ENCODE measurements around the gene PIAS3. TPM values are rescaled to one million over a fixed set of nuclear protein-coding genes. Genes with fewer than 3 reads are reported as not detected.
"Not testable (repeated sequence)": the region's sequence is repeated elsewhere in the genome, so short reads cannot be mapped to it uniquely, and the experiment has no call there.

Gene PIAS3
- total and polyA plus RNA-seq, 10 of the 15 experiments (the other 5 are each of a cell fraction or from before 2014, with no cell fraction given): 0.85 to 14.9 (median 10.6) TPM

DNA sequence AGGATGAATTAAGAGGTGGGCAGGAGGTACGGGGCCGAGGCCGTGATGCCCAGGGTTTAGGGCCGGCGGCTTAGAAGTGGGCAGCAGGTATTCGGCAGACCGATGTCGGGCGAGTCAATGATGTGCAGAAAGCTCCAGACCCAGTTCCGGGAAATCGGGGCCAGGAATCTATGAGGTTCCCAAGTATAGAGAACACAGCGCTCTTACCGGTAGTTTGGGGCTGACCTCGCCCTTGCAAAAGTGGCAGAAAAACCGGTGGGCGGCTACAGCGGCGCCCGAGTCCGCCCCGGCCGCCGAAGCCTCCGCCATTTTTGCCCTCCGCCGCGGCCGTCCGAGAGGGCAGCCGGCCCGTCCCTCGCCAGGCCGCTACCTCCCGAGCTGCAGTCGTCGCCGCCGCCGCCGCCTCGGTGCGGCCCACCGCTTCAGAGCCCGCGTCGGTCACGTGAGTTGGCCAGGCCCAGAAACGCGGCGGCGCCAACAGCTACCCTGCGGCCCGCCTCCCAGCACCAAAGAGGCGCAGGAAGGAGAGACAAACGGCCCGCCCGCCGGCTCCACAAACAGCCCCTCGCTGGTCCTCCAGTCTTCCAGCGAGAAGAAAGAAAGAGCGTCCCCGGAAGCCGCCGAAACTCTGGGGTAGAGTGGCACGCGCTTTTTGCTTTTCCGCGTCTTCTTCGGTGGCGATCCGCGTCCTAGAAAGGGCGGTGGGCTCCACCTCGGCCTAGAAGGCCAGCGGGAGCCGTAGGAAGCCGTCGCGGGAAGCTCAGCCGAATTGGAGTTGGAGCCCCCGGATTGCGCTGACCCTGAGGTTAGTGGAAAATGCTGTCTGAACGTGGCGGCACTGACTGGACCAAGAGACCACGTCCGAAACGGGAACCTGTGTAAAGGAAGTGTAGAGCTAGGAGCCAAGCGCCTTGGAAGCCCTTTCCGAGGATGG, 35.0 kb downstream of the PIAS3 start, which contains the start of the genes POLR3C and RNF115 (continued):
- TF ChIP-seq, protein P1, sequence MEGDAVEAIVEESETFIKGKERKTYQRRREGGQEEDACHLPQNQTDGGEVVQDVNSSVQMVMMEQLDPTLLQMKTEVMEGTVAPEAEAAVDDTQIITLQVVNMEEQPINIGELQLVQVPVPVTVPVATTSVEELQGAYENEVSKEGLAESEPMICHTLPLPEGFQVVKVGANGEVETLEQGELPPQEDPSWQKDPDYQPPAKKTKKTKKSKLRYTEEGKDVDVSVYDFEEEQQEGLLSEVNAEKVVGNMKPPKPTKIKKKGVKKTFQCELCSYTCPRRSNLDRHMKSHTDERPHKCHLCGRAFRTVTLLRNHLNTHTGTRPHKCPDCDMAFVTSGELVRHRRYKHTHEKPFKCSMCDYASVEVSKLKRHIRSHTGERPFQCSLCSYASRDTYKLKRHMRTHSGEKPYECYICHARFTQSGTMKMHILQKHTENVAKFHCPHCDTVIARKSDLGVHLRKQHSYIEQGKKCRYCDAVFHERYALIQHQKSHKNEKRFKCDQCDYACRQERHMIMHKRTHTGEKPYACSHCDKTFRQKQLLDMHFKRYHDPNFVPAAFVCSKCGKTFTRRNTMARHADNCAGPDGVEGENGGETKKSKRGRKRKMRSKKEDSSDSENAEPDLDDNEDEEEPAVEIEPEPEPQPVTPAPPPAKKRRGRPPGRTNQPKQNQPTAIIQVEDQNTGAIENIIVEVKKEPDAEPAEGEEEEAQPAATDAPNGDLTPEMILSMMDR (IDR thresholded peaks at IDR 0.05 in 2 of 3, conservative IDR thresholded peaks at IDR 0.05 in 1 of 3; ENCODE audit: control insufficient read depth in 2 of 3, extremely low read depth in 1 of 3, insufficient read depth in 1 of 3, low read depth in 3 of 3, low read length in 3 of 3): no peak
- TF ChIP-seq TAF1 (IDR thresholded peaks at IDR 0.05; ENCODE audit: borderline replicate concordance, low read depth, low read length) (peak; percentile 94), ETV6 (conservative IDR thresholded peaks at IDR 0.05 in 1 of 2, IDR thresholded peaks at IDR 0.05 in 1 of 2; ENCODE audit: borderline replicate concordance in 1 of 2, low read depth in 1 of 2) (peak in 1 of 2 experiments; percentile 42; a peak in 2 of 4 replicates), HDAC2 (IDR thresholded peaks at IDR 0.05) (no peak), FOXK2 (IDR thresholded peaks at IDR 0.05) (no peak), FOS (IDR thresholded peaks at IDR 0.05; ENCODE audit: borderline replicate concordance, extremely low read depth, insufficient read length) (no peak), NBN (IDR thresholded peaks at IDR 0.05) (peak; percentile 78), LARP7 (IDR thresholded peaks at IDR 0.05) (peak; percentile 89), CHD2 (IDR thresholded peaks at IDR 0.05; ENCODE audit: borderline replicate concordance, low read depth, low read length) (peak; percentile 65), RUNX3 (IDR thresholded peaks at IDR 0.05; ENCODE audit: low read length) (peak; percentile 61), BMI1 (IDR thresholded peaks at IDR 0.05; ENCODE audit: borderline replicate concordance) (no peak)
- TF ChIP-seq, protein P2, sequence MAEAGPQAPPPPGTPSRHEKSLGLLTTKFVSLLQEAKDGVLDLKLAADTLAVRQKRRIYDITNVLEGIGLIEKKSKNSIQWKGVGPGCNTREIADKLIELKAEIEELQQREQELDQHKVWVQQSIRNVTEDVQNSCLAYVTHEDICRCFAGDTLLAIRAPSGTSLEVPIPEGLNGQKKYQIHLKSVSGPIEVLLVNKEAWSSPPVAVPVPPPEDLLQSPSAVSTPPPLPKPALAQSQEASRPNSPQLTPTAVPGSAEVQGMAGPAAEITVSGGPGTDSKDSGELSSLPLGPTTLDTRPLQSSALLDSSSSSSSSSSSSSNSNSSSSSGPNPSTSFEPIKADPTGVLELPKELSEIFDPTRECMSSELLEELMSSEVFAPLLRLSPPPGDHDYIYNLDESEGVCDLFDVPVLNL (IDR thresholded peaks at IDR 0.05; ENCODE audit: low read depth, low read length): no peak

DNA sequence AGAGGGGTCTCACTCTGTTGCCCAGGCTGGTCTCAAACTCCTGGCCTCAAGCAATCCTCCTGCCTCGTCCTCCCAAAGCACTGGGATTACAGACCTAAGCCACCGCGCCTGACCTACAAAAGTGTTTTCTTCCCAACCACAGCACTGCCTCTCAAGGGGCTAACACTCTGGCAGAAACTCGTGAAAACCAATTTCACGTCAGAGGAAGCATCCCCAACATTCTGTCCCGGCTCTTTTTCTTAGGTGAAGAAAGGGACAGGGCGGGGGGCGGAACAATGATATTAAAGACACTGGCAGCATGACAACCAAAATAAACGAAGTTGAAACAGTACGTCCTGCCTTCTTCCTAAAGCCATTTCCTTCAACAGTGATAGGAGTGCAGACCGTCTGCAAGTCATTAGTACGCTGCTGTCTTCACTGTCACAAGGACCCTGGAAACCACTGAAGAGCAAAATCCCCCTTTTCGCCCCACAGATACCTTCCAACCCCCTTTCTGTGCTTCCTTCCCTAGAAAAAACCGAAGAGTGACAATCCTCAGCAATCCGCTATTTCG, 36.0 kb downstream of the PIAS3 start:
- no CpG with 5 or more reads among the region's 16 CpGs for WGBS (ENCODE audit: insufficient coverage, insufficient replicate concordance, low lambda C conversion rate, missing lambda C conversion rate)

More for the DNA sequence above, 36.0 kb downstream of the PIAS3 start:
- H2AFZ ChIP-seq (ENCODE audit: control insufficient read depth, low read depth, low read length); BruUV-seq (replicated peaks); DNase-seq (ENCODE audit: low read depth, low spot score); intact Hi-C loops (cut with micrococcal nuclease; ENCODE audit: unreplicated experiment); H3K9ac ChIP-seq (ENCODE audit: control insufficient read depth, insufficient read depth, low read length); H3K4me3 ChIP-seq; in situ Hi-C loops (cut with MboI); SMC1A ChIA-PET (ENCODE audit: uncharacterized antibody, unreplicated experiment); H4K20me1 ChIP-seq (ENCODE audit: control insufficient read depth, insufficient read depth); H3K27ac ChIP-seq (ENCODE audit: control insufficient read depth, insufficient read depth); CTCF ChIA-PET; H3K9me3 ChIP-seq (replicated peaks; ENCODE audit: control insufficient read depth, insufficient read depth, low read length); FAIRE-seq; H3K27me3 ChIP-seq (replicated peaks in 1 of 2; ENCODE audit: control insufficient read depth in 2 of 2, insufficient read depth in 2 of 2, low read length in 1 of 2); H3K36me3 ChIP-seq (ENCODE audit: control insufficient read depth in 2 of 2, insufficient read depth in 2 of 2, low read length in 1 of 2); RAD21 ChIA-PET (ENCODE audit: unreplicated experiment); H3K4me1 ChIP-seq (ENCODE audit: control insufficient read depth, insufficient read depth, low read length): not testable (repeated sequence)
- Histone ChIP-seq H3K4me2 (ENCODE audit: control insufficient read depth, insufficient read depth) (0 out of 2 replicates have a peak overlapping the region, but pooled peaks have one; percentile 17), H3K79me2 (ENCODE audit: control insufficient read depth, insufficient read depth, low read length) (peaks cover 35% of the 10 kb centered on the region)
- peak; percentile 19 for ATAC-seq
- POLR2A ChIA-PET: interaction anchor here (3.9 kb wide), 1 partner anchor 36 kb away, joined by 20 read pairs; the partner anchor contains the start of gene PIAS3
